Stimulated activated CD8-positive, alpha-beta memory T cell treated with anti-CD3 and anti-CD28 coated beads, Interleukin-7, amount 100 ng/mL, for 1 hour (primary cell): ENCODE results near the gene TIMM50.

Experiments used
- DNase-seq, 2 donors: peaks; one replicate each; pipeline ENCODE4 v3.0.0-alpha.2; 2020; ENCODE audit warnings: low read depth in 2 of 2

The TIMM50 gene

DNA sequence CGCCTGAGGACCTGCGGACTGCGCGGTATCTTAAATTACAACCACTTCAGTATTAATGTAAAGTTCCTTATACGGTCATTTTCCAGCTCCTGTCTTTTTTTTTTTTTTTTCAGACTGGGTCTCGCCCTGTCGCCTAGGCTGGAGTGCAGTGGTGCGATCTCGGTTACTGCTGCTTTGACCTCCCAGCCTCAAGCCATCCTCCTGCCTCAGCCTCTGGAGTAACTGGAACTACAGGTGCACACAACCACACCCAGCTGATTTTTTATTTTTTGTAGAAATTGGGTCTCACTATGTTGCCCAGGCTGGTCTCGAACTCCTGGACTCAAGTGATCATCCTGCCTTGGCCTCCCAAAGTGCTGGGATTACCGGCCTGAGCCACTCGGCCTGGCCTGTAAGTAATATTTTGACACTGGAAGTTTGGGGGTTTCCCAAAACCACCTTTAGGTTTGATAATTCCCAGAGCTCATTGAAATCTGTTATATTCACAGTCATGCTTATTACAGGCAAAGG is 52.4 kb downstream of the TIMM50 start:
- DNase-seq, result no peak

DNA sequence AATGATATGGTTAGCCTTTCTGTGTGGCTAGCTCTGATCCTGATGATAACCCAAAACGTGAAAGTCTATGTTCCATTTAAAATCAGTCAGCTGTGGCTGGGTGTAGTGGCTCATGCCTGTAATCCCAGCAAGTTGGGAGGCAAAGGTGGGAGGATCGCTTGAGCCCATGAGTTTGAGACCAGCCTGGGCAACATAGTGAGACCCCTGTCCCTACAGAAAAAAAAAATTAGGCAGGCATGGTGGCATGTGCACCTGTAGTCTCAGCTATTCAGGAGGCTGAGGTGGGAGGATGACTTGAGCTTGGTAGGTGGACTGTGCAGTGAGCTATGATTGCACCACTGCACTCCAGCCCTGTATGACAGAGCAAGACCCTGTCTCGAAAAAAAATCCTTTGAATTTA is 53.2 kb downstream of the TIMM50 start:
- no peak for DNase-seq

DNA sequence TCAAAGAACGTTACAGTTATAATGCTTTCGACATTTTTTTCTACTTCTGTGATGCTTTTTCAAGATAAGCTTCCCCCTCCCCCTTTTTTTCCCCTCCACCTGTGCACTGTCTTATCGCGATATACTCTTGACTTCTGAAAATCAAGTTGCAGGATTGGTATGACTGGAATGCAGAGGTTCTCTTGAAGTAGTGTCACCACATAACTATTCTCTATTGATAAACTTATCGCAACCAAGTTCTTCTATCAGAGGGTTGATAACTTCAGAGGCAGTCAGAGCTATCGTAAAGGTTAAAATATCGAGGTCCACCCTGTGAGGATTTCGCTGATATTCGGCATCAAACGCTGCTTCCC is 58.5 kb downstream of the TIMM50 start:
- no peak for DNase-seq

DNA sequence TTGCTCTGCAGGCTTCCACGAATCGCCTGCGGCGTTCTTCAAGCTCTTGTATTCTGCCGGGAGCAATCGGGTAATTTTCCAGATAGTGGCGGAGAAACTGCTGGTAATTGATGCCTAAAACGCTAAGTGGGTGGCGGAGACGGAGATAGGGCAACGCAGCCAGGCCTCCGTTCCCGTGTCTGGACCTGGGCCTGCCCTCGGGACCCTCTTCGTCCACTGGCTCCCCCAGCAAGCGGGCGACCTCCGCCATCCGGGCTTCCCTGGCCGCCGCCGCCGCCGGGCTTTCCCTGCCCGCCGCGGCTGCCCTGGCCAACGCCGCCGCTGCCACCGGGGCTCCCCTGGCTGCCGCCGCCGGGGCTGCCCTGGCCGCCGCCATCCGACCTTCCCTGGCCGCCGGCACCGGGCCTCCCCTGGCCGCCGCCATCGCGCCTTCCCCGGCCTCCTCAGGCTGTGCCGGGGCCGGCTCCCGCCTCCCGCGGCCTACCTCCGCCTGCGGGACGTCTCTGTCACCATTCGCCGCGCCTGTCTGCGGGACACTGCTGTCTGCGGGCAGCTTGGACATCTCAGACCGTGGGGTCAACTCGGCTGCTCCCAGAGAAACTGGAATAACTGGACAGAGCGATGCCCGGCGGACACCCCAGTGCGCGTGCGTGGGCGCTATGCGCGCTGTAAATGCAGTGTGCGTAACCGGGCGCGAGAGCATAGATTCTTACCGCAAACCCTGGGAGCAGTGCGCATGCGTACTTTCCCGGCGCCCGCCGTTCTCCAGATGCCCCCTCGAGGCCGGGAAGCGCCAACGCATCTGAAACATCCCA is 59.1 kb downstream of the TIMM50 start, which contains the start of gene EID2:
EID2 (minus strand) TSS at position 644 of the 815 bp plus-strand sequence; CDS start at position 562, 82 bp downstream.
- peak; percentile 88 to 90 for DNase-seq

GRCh38 chr19:39540333-39540673 is 59.7 kb downstream of the TIMM50 start:
- DNase-seq, result no peak
